ENCODE data around the gene NEK10.
A peak's percentile ranks its signal among the peaks of the same experiment; 100 is the strongest.

NEK10 gene

GRCh38 chr3:27278383-27279055 is 90.7 kb downstream of the NEK10 start:
- intact Hi-C loops (cut with DNase I; ENCODE audit: low total_unique reads), result no loop called here
- Histone ChIP-seq H3K4me3 (no peak overlapping the region), H3K9me3 (no peaks in the 10 kb centered on the region), H3K27ac (no peak overlapping the region), H3K4me1 (no peaks in the 10 kb centered on the region), H3K36me3 (no peaks in the 10 kb centered on the region), H3K27me3 (no peaks in the 10 kb centered on the region)
- TF ChIP-seq, protein P1, sequence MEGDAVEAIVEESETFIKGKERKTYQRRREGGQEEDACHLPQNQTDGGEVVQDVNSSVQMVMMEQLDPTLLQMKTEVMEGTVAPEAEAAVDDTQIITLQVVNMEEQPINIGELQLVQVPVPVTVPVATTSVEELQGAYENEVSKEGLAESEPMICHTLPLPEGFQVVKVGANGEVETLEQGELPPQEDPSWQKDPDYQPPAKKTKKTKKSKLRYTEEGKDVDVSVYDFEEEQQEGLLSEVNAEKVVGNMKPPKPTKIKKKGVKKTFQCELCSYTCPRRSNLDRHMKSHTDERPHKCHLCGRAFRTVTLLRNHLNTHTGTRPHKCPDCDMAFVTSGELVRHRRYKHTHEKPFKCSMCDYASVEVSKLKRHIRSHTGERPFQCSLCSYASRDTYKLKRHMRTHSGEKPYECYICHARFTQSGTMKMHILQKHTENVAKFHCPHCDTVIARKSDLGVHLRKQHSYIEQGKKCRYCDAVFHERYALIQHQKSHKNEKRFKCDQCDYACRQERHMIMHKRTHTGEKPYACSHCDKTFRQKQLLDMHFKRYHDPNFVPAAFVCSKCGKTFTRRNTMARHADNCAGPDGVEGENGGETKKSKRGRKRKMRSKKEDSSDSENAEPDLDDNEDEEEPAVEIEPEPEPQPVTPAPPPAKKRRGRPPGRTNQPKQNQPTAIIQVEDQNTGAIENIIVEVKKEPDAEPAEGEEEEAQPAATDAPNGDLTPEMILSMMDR (IDR thresholded peaks at IDR 0.05), result no peak
- no peak for DNase-seq

GRCh38 chr3:27275441-27275990 is 93.7 kb downstream of the NEK10 start:
- Histone ChIP-seq H3K27me3 (no peaks in the 10 kb centered on the region), H3K27ac (no peak overlapping the region), H3K9me3 (no peaks in the 10 kb centered on the region), H3K36me3 (no peaks in the 10 kb centered on the region), H3K4me1 (no peaks in the 10 kb centered on the region), H3K4me3 (no peak overlapping the region)
- TF ChIP-seq, protein P1 (IDR thresholded peaks at IDR 0.05), result no peak
- intact Hi-C loops (cut with DNase I; ENCODE audit: low total_unique reads), result no loop called here
- no peak for DNase-seq

GRCh38 chr3:27271890-27272289 is 97.3 kb downstream of the NEK10 start:
- Histone ChIP-seq H3K4me1 (no peaks in the 10 kb centered on the region), H3K27ac (no peak overlapping the region), H3K27me3 (no peaks in the 10 kb centered on the region), H3K9me3 (no peaks in the 10 kb centered on the region), H3K36me3 (no peaks in the 10 kb centered on the region), H3K4me3 (no peak overlapping the region)
- no peak for DNase-seq
- TF ChIP-seq, protein P1 (IDR thresholded peaks at IDR 0.05), result no peak
- intact Hi-C loops (cut with DNase I; ENCODE audit: low total_unique reads), result no loop called here

DNA sequence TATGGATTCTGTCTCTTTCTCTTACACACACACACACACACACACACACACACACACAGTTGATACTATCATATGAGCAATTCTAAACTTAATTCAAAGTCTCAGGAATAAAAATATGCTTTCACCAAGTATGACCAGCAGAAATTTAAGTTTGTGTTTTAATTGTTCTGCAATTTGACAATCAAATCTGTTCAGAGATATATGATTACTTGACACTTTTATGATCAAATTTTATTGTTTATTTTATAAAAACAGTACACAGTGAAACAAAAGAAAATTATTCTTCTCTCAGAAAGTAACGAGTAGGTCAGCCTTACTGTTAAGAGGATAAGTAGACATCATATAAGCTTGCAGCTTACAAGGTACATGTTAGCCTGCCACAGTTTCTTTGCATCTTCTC is 114.3 kb downstream of the NEK10 start:
- Histone ChIP-seq H3K4me1 (peaks cover 0 to 4% (median 0%) of the 10 kb centered on the region in 4 donors), H3K36me3 (no peaks in the 10 kb centered on the region), H3K27me3 (no peaks in the 10 kb centered on the region), H3K9me3 (no peaks in the 10 kb centered on the region), H3K27ac (no peak overlapping the region), H3K4me3 (no peak overlapping the region)
- intact Hi-C loops (cut with DNase I; ENCODE audit: low total_unique reads), result no loop called here
- TF ChIP-seq, protein P1 (IDR thresholded peaks at IDR 0.05), result no peak
- no peak for DNase-seq

DNA sequence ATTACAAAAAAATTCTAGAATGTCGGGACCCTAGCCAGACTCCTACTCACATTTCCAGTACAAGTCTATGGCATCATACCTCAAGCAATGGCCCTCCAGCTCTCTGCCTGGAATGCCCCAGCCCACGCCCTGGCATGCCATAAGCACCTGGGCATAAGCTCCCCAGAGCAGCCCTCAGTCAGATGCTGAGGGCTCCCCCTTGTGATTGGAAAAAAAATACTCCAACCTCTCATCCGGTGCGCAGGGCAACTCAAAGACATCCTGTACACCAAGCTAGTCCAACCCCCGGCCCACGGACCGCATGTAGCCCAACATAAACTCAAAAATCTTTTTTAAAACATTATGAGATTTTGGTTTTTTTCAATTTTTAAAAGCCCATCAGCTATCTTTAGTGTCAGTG is 115.4 kb downstream of the NEK10 start:
- Histone ChIP-seq H3K27me3 (no peaks in the 10 kb centered on the region), H3K36me3 (no peaks in the 10 kb centered on the region), H3K9me3 (no peaks in the 10 kb centered on the region), H3K4me1 (peaks cover 0 to 4% (median 0%) of the 10 kb centered on the region in 4 donors), H3K4me3 (no peak overlapping the region), H3K27ac (no peak overlapping the region)
- TF ChIP-seq, protein P1 (IDR thresholded peaks at IDR 0.05), result peak; percentile 26 to 40
- intact Hi-C loops (cut with DNase I; ENCODE audit: low total_unique reads), result no loop called here
- DNase-seq, result peak in 1 of 2 donors; percentile 19

Data from tibial artery (tissue), 4 donors.